ENCODE results near the gene NCOR1.
"Not testable (repeated sequence)": the region's sequence is repeated elsewhere in the genome, so short reads cannot be mapped to it uniquely, and the experiment has no call there.

The NCOR1 gene

GRCh38 chr17:16152326-16152725, 63.0 kb downstream of the NCOR1 start:
- DNase-seq (ENCODE audit: low read depth in 2 of 2, low spot score in 1 of 2), result not testable (repeated sequence)

GRCh38 chr17:16150251-16150856, 65.0 kb downstream of the NCOR1 start:
- DNase-seq (ENCODE audit: low read depth in 2 of 2, low spot score in 1 of 2), result no peak

- no peak for DNase-seq (ENCODE audit: low read depth in 2 of 2, low spot score in 1 of 2)
These were observed 66.7 kb downstream of the NCOR1 start for GRCh38 chr17:16148596-16148995.

GRCh38 chr17:16145319-16145890, 69.9 kb downstream of the NCOR1 start:
- DNase-seq (ENCODE audit: low read depth in 2 of 2, low spot score in 1 of 2), result not testable (repeated sequence)

GRCh38 chr17:16141685-16142084, 73.6 kb downstream of the NCOR1 start:
- DNase-seq (ENCODE audit: low read depth in 2 of 2, low spot score in 1 of 2), result no peak

GRCh38 chr17:16140854-16141253, 74.5 kb downstream of the NCOR1 start:
- no peak for DNase-seq (ENCODE audit: low read depth in 2 of 2, low spot score in 1 of 2)

GRCh38 chr17:16135461-16135860, 79.9 kb downstream of the NCOR1 start:
- no peak for DNase-seq (ENCODE audit: low read depth in 2 of 2, low spot score in 1 of 2)

- DNase-seq (ENCODE audit: low read depth in 2 of 2, low spot score in 1 of 2), result no peak
These were observed 83.7 kb downstream of the NCOR1 start for GRCh38 chr17:16131593-16131992.

- no peak for DNase-seq (ENCODE audit: low read depth in 2 of 2, low spot score in 1 of 2)
These were observed 85.7 kb downstream of the NCOR1 start for GRCh38 chr17:16129441-16130205.

- DNase-seq (ENCODE audit: low read depth in 2 of 2, low spot score in 1 of 2), result no peak
These were observed 91.8 kb downstream of the NCOR1 start for GRCh38 chr17:16123531-16123930.

- DNase-seq (ENCODE audit: low read depth in 2 of 2, low spot score in 1 of 2), result no peak
These were observed 92.5 kb downstream of the NCOR1 start for GRCh38 chr17:16122697-16123434.

GRCh38 chr17:16121915-16122314, 93.4 kb downstream of the NCOR1 start:
- no peak for DNase-seq (ENCODE audit: low read depth in 2 of 2, low spot score in 1 of 2)

- DNase-seq (ENCODE audit: low read depth in 2 of 2, low spot score in 1 of 2), result no peak
These were observed 94.4 kb downstream of the NCOR1 start for GRCh38 chr17:16120937-16121336.

GRCh38 chr17:16117149-16117548, 98.2 kb downstream of the NCOR1 start:
- no peak for DNase-seq (ENCODE audit: low read depth in 2 of 2, low spot score in 1 of 2)

- DNase-seq (ENCODE audit: low read depth in 2 of 2, low spot score in 1 of 2), result not testable (repeated sequence)
These were observed 100.1 kb downstream of the NCOR1 start for GRCh38 chr17:16115077-16115698.

- DNase-seq (ENCODE audit: low read depth in 2 of 2, low spot score in 1 of 2), result no peak
These were observed 106.5 kb downstream of the NCOR1 start for GRCh38 chr17:16108871-16109270.

GRCh38 chr17:16108386-16108785, 106.9 kb downstream of the NCOR1 start:
- DNase-seq (ENCODE audit: low read depth in 2 of 2, low spot score in 1 of 2), result no peak

GRCh38 chr17:16107165-16107770, 108.1 kb downstream of the NCOR1 start:
- no peak for DNase-seq (ENCODE audit: low read depth in 2 of 2, low spot score in 1 of 2)

- no peak for DNase-seq (ENCODE audit: low read depth in 2 of 2, low spot score in 1 of 2)
These were observed 109.0 kb downstream of the NCOR1 start for GRCh38 chr17:16106161-16106891.

GRCh38 chr17:16104189-16104588, 111.1 kb downstream of the NCOR1 start:
- no peak for DNase-seq (ENCODE audit: low read depth in 2 of 2, low spot score in 1 of 2)

Measured in stimulated activated CD8-positive, alpha-beta memory T cell treated with anti-CD3 and anti-CD28 coated beads, Interleukin-4, amount 100 ng/mL, for 4 hours (primary cell).